ENCODE data around the gene C1GALT1.
"Not testable (repeated sequence)": the region's sequence is repeated elsewhere in the genome, so short reads cannot be mapped to it uniquely, and the experiment has no call there.

C1GALT1 gene

DNA sequence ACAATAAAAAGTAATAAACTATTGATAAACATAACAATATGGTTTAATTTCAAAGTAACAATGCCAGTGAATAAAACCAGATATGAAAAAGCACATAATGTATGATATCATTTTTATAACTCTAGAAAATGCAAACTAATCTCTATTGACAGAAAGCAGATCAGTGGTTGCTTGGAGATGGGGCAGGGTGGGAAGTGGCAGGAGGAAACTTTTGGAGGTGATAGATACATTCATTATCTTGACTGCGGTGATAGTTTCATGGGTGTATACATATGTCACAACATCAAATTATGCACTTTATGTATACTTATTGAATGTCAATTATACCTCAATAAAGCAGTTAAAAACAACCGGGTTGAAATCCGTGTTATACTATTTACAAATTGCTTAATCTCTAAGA is 16.0 kb upstream of the C1GALT1 start:
- DNase-seq (ENCODE audit: low read depth in 4 of 4, low spot score in 1 of 4): no peak

DNA sequence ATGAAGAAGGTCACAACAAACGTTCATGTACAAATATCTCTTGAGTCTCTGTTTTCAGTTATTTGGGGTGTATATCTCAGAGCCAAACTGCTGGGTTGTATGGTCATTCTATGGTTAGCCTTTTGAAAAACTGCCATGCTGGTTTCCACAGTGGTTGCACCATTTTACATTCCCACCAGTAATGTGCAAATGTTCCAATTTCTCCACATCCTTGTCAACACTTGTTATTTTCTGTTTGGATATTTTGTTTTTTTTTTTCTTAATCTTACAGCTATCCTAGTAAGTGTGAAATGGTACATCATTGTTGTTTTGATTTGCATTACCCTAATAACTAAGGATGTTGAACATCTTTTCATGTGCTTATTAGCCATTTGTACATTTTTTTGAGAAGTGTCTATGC is 13.0 kb upstream of the C1GALT1 start:
- DNase-seq (ENCODE audit: low read depth in 4 of 4, low spot score in 1 of 4): no peak

DNA sequence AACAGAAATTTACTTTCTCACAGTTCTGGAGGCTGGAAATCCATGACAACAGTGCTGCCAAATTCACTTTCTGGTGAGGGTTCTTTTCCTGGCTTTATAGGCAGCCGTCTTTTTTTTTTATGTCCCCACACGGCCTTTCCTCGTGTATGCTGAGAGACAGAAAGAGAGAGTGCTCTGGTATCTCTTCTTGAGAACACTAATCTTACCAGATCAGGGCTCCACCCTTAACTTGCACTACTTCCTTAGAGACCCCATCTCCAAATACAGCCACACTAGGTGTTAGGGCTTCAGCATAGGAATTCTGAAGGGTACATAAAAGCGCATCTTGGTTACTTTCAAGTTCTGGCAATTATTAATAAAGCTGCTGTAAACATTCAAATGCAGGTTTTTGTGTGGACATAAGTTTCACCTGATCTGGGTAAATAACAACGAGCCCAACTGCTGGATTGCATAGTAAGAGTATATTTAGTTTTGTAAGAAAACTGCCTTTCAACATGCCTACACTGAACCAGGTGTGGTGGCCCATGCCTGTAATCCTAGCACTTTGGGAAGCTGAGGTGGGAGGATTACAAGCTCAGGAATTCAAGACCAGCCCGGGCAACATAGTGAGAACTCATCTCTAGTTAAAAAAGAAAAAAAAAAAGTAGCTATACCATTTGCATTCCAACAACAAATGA is 8.2 kb upstream of the C1GALT1 start:
- no peak for DNase-seq (ENCODE audit: low read depth in 4 of 4, low spot score in 1 of 4)

GRCh38 chr7:7175075-7175695 is 7.2 kb upstream of the C1GALT1 start:
- DNase-seq (ENCODE audit: low read depth in 4 of 4, low spot score in 1 of 4): no peak

- DNase-seq (ENCODE audit: low read depth in 4 of 4, low spot score in 1 of 4): no peak
These were observed 5.8 kb upstream of the C1GALT1 start for GRCh38 chr7:7176406-7177043.

GRCh38 chr7:7177044-7177517 is 5.3 kb upstream of the C1GALT1 start:
- DNase-seq (ENCODE audit: low read depth in 4 of 4, low spot score in 1 of 4): no peak

DNA sequence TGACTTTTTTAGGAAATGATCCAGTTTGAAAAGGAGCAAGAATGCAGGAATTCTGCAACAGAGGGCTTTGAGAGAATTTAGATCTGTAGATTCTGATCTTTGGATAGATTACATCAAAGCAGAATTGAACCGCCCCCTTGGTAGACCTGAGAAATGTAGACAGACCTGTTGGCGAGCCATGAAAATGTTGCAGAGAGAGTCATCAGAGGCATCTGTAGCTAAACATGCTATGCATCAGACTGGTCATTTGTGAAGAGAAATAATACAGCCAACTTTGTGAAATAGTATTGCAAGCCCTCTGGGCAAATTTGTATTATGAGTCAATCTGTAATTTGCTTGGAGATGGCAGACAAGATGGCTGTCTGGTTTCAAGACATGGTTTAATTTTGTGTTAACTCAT is 4.3 kb upstream of the C1GALT1 start:
- no peak for DNase-seq (ENCODE audit: low read depth in 4 of 4, low spot score in 1 of 4)

DNA sequence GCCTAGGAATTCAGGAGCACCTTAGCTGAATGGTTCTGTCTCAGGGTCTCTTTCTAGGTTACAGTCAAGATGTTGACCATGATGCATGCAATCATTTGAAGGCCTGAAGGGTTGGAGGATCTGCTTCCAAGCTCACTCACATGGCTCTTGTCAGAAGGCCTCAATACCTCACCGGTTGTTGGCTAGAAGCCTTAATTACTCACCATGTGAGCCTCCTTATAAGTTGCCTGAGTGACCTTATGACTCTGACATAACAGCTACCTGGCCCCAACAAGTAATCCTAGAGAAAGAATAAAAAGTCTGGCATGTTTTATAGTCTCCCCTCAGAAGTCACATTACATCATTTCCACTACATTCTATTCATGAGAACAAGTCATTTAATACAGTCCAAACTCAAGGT is 3.4 kb upstream of the C1GALT1 start:
- no peak for DNase-seq (ENCODE audit: low read depth in 4 of 4, low spot score in 1 of 4)

DNA sequence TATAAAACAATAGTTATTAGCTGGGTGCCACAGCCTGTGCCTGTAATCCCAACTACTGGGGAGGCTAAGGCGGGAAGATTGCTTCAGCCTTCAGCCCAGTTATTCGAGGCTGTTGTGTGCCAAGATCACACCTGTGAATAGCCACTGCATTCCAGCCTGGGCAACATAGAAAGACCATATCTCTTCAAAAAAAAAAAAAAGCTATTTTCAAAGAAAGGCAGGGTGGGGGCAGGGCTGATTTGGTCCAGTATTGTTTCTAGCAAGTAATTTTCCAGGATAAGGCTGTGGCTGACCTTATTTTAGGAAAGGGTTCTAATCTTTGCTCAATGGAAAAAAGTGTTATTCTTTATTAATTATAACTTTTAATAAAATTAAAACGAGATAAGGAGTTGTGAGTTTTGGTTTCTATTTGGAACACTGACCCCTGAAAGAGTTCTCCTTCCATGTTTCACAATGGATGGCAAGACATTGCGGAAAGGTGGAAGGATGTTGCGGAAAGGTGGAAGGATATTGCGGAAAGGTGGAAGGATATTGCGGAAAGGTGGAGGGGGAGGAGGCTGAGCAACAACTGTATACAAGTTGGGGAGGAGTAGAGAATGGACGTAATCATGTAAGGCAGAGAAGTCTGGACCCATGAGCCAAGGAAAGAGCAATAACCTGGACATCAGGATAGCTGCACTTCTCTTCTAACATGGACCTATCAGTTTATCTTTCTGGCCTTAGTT is 1.5 kb upstream of the C1GALT1 start:
- no peak for DNase-seq (ENCODE audit: low read depth in 4 of 4, low spot score in 1 of 4)

- peak in 2 of 4 experiments; percentile 11 to 13 for DNase-seq (ENCODE audit: low read depth in 4 of 4, low spot score in 1 of 4)
These were observed 707 bp upstream of the C1GALT1 start for GRCh38 chr7:7181519-7182155.

DNA sequence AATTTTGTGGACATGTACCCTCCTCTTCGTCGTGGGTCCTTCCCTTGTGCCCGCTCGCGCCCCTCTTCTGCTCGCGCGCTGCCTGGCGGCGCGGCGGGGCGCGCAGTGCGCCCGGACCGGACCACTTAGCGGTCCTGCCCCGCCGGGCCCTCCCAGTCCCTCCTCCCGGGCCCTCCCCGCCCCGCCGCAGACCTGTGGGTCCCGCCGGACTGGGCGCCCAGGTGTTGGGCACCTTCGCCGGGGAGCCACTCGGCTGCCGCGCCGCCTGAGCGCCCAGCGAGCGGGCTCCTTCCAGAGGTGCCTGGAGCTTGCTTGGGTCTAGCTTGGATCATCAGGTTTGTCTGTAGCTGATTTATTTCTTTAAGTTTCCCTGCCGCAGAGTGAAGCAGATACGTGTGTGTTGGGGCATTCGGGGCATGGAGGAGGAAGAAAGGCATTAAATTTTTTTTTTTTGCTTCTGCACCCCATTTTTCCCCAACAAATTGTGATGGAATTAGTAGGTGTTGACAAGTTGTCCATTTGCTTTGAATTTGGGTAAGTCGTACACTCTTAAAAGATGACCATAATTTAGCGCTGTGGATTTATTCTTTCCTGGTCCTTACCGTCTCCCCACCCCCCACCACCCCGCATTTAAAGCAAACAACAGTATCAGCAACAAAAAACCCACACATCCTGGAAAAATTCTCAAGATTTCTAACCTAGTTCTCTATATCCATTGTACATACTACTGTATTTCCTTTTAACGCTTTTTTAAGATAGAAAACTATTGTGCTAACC is 905 bp downstream of the C1GALT1 start:
- peak in 2 of 4 experiments; percentile 30 to 31 for DNase-seq (ENCODE audit: low read depth in 4 of 4, low spot score in 1 of 4)

DNA sequence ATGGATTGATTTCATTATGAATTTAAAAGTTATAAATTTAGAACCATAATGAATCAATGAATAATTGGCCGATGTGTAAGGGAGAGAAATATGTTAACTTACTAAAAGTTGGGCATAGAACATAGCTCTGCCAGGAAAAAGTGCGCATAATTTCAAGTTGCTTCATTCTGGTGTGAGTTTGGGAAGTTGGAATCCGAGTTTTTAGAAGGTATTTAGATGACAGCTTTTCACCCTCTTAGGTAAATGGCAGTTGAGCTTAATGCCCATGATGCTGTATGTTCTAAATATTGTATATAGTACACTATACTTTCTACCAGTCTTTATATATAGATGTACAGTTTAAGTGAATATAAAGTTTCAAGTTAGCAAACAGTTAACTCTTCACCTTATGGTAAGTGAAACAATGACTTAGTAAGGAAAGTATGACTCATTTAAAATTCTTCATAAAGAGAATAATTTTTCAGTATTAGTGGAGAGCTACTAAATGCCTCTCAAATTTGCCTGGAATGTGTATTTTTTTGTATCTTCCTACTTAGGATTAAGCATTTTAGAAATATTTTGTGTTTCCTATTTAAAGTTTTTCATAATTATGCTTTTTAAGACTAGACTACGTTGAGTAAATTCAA is 1.6 kb downstream of the C1GALT1 start:
- DNase-seq (ENCODE audit: low read depth in 4 of 4, low spot score in 1 of 4): no peak

GRCh38 chr7:7185371-7185989 is 3.1 kb downstream of the C1GALT1 start:
- DNase-seq (ENCODE audit: low read depth in 4 of 4, low spot score in 1 of 4): no peak

DNA sequence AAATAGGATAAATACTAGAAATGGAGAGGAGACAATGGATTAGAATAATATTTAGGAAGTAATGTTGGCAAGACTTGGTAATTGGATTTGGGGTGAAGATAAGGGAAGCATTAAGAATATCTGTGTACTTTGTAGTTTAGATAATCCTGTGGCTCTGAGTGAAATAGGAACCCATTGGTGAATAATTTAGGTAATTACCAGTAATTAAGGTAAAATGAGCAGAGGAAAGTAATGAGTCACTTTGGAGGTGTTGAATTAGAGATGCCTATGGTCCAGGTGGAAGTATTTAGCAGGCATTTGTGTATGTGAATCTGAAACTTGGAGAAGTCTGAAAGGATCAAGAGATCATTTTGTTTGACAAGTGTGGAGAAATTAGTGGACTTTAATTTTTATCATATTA is 5.7 kb downstream of the C1GALT1 start:
- DNase-seq (ENCODE audit: low read depth in 4 of 4, low spot score in 1 of 4): no peak

DNA sequence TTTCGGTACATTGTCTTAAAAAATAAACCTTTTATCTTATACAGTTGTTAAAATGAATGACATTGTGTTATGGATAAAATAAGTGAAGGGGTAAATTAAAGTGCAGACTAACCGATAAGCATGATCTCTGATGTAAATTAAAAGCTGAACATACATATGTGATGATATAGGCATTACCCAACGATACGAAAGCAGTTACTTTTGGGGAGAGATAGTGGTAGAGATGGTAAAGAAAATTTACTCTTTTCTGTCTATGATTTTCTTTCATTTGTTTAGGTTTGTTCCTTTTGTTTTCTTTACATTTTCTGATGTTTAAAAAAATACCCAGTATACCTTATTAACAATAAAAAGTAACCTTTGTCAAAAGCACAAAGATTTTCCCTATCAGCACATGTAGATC is 6.4 kb downstream of the C1GALT1 start:
- DNase-seq (ENCODE audit: low read depth in 4 of 4, low spot score in 1 of 4): no peak

- no peak for DNase-seq (ENCODE audit: low read depth in 4 of 4, low spot score in 1 of 4)
These were observed 7.8 kb downstream of the C1GALT1 start for GRCh38 chr7:7190142-7190541.

DNA sequence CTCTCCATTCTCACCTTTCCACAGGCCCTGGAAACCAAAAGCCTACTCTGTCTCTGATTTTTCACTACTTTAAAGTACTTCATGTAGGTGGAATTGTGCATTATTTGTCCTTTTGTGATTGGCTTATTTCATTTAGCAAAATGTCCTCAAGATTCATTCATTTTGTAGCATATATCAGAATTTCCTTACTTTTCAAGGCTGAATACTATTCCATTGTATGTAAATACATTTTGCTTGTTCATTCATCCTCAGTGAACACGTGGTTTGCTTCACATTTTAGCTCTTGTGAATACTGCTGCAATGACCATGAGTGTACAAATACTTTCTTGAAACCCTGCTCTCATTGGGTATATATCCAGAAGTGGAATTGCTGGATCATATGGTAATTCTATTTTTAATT is 8.8 kb downstream of the C1GALT1 start:
- DNase-seq (ENCODE audit: low read depth in 4 of 4, low spot score in 1 of 4): no peak

GRCh38 chr7:7192798-7193788 is 10.7 kb downstream of the C1GALT1 start:
- DNase-seq (ENCODE audit: low read depth in 4 of 4, low spot score in 1 of 4): not testable (repeated sequence)
